Activated naive CD8-positive, alpha-beta T cell treated with anti-CD3 and anti-CD28 coated beads, Interleukin-2, amount 10 ng/mL, durations not matched to agents 7 days and 5 days (primary cell): ENCODE measurements around the gene PRR36. TPM values are rescaled to one million over a fixed set of nuclear protein-coding genes. Genes with fewer than 3 reads are reported as not detected.

Experiments used
- ATAC-seq: fragments of 150-1000 bp; cut with Tn5 transposase; one replicate; pipeline ENCODE4 v1.10.0; 2021; ENCODE audit warnings: low read depth, moderate library complexity
- POLR2A ChIA-PET: fragments of 350-600 bp; sonication (Branson Sonifier 250); formaldehyde crosslinking; loops from one replicate; lab custom pipeline; 2021; ENCODE audit warnings: antibody characterized with exemption; lab: Charles Lee
- DNase-seq: peaks from one replicate; pipeline ENCODE4 v3.0.0; 2021
- H3K27ac Mint-ChIP-seq: one replicate; pipeline ENCODE4 v1.8.0; 2022; ENCODE audit warnings: mild to moderate bottlenecking, mixed read lengths
- H3K27me3 Mint-ChIP-seq: one replicate; pipeline ENCODE4 v1.8.0; 2022; ENCODE audit warnings: mild to moderate bottlenecking, moderate library complexity, mixed read lengths
- H3K36me3 Mint-ChIP-seq: one replicate; pipeline ENCODE4 v1.8.0; 2021; ENCODE audit warnings: mild to moderate bottlenecking, mixed read lengths
- H3K4me1 Mint-ChIP-seq: one replicate; pipeline ENCODE4 v1.8.0; 2021; ENCODE audit warnings: mixed read lengths
- H3K4me3 Mint-ChIP-seq: one replicate; pipeline ENCODE4 v1.8.0; 2022; ENCODE audit warnings: mild to moderate bottlenecking, moderate library complexity, mixed read lengths
- H3K9me3 Mint-ChIP-seq: one replicate; pipeline ENCODE4 v1.8.0; 2021; ENCODE audit warnings: mixed read lengths
- total RNA-seq, 2 experiments: library from RNA; stranded (reverse); gene quantifications; one replicate each; pipeline ENCODE4 v1.2.3, GENCODE V29; 2021

PRR36 gene
- total RNA-seq, 2 experiments from 2014 or later: 0.40 to 0.78 TPM

DNA sequence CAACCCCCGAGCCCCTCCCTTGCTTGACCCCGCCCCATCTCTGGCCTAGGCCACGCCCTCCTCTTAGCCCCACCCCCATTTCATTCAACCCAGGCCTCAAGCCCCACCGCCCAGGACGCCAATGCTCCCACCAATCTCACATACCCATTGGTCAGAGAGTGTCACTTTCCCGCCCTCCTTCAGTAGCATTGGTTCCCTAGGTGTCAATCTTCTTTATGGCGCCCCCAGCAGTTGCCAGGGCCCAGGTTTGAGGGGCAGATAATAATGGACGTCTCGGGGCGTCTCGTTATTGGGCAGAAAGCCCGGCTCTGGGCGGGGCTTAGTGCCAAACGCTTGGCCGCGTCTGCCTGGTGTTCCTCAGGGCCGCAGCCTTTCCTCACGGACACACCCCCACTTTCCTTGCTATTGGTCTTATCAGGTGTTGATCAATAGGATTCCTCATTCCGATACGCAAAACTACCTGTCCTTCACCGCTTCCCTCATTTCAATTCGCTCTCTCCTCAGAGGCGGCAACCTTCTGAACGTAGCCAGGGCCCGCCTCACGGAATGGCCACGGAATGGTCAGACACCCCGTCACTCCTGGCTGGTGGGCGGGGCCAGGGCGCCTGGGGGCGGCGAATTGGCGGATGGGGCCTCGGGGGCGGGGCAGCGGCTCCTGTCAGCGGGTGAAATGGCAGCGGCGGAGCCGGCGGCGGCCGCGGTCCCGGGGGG is 44.5 kb downstream of the PRR36 start, which contains the start of gene EVI5L:
Gene EVI5L (plus strand): TSS at position 658 of the 711 bp plus-strand sequence. CDS start 16,325 bp downstream, outside the sequence.
- POLR2A ChIA-PET: no interaction called here
- H3K4me3 Mint-ChIP-seq: peak within 1 kb of the TSS; percentile 85
- DNase-seq: peak; percentile 100
- H3K36me3 Mint-ChIP-seq: no peaks in the 10 kb centered on the region
- H3K27me3 Mint-ChIP-seq: peaks cover 20% of the 10 kb centered on the region
- H3K9me3 Mint-ChIP-seq: no peaks in the 10 kb centered on the region
- H3K27ac Mint-ChIP-seq: peak within 1 kb of the TSS; percentile 83
- ATAC-seq: peak; percentile 89
- peaks cover 15% of the 10 kb centered on the region for H3K4me1 Mint-ChIP-seq

DNA sequence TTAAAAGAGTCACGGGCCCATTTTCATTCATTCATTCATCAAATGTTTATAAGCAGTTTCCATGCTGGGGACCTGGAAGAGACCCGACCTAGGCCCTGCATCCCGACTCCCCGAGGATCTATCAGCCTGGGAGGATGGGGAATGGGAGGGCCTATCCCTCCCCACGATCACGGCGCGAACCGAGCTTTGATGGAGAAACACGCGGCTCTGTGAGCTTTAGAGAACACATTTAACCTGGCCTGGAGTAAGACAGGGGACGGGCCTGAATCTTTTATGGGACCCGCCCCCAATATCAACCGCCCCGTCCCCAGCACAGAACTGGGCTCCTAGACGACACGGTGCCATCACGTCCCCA is 45.0 kb downstream of the PRR36 start:
- ATAC-seq (no peak), DNase-seq (no peak)
- Mint-ChIP-seq H3K36me3 (no peaks in the 10 kb centered on the region), H3K27me3 (peaks cover 22% of the 10 kb centered on the region), H3K9me3 (no peaks in the 10 kb centered on the region), H3K27ac (peak overlapping the region; percentile 77), H3K4me1 (peaks cover 15% of the 10 kb centered on the region), H3K4me3 (peak overlapping the region; percentile 85)
- POLR2A ChIA-PET: no interaction called here

DNA sequence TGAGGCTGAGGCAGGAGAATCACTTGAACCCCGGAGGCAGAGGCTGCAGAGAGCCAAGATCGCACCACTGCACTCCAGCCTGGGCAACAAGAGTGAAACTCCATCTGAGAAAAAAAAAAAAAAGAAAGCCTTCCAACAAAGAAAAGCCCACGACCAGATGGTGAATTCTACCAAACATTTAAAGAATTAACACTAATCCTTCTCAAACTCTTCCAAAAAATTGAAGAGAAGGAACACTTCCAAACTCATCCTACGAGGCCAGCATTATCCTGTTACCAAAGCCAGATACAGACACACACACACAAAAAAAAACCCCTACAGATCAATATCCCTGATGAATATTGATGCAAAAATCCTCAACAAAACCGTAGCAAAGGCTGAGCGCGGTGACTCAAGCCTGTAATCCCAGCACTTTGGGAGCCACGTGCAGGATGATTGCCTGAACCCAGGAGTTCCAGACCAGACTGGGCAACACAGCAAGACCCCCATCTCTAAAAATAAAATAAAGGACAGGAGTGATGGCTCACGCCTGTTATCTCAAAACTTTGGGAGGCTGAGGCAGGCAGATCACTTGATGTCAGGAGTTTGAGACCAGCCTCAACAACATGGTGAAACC is 50.4 kb downstream of the PRR36 start:
- POLR2A ChIA-PET: no interaction called here
- DNase-seq (no peak), ATAC-seq (no peak)
- peaks cover 6% of the 10 kb centered on the region for H3K9me3 Mint-ChIP-seq
- no peaks in the 10 kb centered on the region for H3K4me1 Mint-ChIP-seq
- H3K27me3 Mint-ChIP-seq: peaks cover 50% of the 10 kb centered on the region
- H3K27ac Mint-ChIP-seq: no peak overlapping the region
- no peak overlapping the region for H3K4me3 Mint-ChIP-seq
- no peaks in the 10 kb centered on the region for H3K36me3 Mint-ChIP-seq

DNA sequence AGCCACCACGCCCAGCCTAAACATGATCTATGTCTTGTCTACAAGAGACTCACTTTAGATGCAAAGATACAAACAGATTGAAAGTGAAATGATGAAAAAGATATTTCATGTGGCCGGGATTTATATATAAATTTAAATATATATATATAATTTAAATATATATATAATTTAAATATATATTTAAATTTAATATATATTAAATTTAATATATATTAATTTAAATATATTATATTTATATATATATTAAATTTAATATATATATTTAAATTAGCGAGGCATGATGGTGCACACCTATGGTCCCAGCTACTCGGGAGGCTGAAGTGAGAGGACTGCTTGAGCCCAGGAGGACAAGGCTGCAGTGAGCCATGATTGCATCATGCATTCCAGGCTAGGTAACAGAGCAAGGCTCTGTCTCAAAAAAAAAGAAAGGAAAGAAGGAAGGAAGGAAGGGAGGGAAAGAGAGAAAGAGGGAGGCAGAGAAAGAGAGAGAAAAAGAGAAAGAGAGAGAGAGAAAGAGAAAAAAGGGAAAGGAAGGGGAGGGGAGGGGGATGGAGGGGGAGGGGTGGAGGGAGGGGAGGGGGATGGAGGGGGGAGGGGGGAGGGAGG is 51.2 kb downstream of the PRR36 start:
- peaks cover 54% of the 10 kb centered on the region for H3K27me3 Mint-ChIP-seq
- H3K4me3 Mint-ChIP-seq: no peak overlapping the region
- no peaks in the 10 kb centered on the region for H3K4me1 Mint-ChIP-seq
- POLR2A ChIA-PET: no interaction called here
- no peaks in the 10 kb centered on the region for H3K36me3 Mint-ChIP-seq
- no peak overlapping the region for H3K27ac Mint-ChIP-seq
- DNase-seq (no peak), ATAC-seq (no peak)
- peaks cover 10% of the 10 kb centered on the region for H3K9me3 Mint-ChIP-seq

DNA sequence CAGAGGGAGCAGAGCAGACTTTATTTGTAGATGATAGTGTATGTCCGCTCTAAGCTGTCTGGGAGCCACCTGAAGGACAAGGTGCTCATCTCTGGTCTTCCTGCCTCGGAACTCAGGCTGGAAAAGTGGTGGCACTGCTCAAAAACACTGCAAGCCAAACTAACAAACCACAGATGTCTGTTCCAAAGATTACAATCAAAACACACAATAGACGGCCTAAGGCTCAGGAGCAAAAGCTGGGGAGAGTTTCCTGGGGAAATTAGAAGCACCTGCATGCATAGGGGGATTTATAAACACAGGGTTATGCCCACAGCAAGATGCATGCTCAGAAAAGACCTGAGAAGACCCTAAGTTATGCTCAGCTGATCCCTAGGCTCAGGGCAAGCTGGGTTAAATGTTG is 53.6 kb downstream of the PRR36 start:
- Mint-ChIP-seq H3K9me3 (peaks cover 16% of the 10 kb centered on the region), H3K4me3 (no peak overlapping the region), H3K4me1 (peaks cover 1% of the 10 kb centered on the region), H3K36me3 (no peaks in the 10 kb centered on the region), H3K27me3 (peaks cover 54% of the 10 kb centered on the region), H3K27ac (no peak overlapping the region)
- DNase-seq (no peak), ATAC-seq (no peak)
- POLR2A ChIA-PET: no interaction called here

DNA sequence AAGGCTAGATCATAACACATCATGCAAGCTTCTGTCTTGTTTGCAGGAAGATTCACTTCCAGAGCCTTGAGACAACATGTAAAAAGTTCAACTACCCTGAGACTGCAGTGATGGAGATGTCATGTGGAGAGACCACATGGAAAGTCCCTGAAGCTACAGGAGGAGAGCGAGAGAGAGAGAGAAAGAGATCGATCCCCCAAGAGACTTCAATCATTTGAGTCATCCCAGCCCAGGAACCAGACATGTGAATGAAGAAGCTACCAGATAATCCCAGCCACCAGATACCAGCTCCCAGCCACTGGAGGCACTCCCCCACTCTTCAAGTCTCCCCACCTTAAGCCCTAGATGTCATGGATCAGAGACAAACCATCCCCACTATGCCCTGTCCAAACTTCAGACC is 54.9 kb downstream of the PRR36 start:
- H3K27ac Mint-ChIP-seq: no peak overlapping the region
- peaks cover 5% of the 10 kb centered on the region for H3K4me1 Mint-ChIP-seq
- DNase-seq (no peak), ATAC-seq (no peak)
- no peaks in the 10 kb centered on the region for H3K36me3 Mint-ChIP-seq
- no peak overlapping the region for H3K4me3 Mint-ChIP-seq
- peaks cover 16% of the 10 kb centered on the region for H3K9me3 Mint-ChIP-seq
- H3K27me3 Mint-ChIP-seq: peaks cover 50% of the 10 kb centered on the region
- POLR2A ChIA-PET: no interaction called here

DNA sequence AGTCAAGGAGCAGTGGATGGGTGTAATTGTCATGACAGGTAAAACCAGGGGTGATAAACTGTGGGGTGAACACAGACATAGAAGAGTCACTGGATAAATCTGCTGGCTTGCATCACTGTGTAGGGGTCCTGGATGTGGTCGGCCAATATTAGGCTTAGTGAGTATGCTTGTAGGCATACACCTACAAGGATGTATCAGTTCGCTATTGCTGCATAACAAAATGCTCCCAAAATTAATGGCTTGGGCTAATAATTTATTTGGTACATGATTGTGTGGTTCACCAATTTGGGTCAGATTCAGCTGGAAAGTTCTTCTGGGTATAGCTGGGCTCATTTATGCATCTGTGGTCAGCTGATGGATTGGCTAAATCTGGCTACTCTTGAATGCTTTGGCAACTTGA is 55.4 kb downstream of the PRR36 start:
- POLR2A ChIA-PET: no interaction called here
- Mint-ChIP-seq H3K36me3 (no peaks in the 10 kb centered on the region), H3K27ac (no peak overlapping the region), H3K27me3 (peaks cover 50% of the 10 kb centered on the region), H3K9me3 (peaks cover 16% of the 10 kb centered on the region), H3K4me3 (no peak overlapping the region), H3K4me1 (peaks cover 5% of the 10 kb centered on the region)
- no peak for ATAC-seq
- no peak for DNase-seq

Other genes with a start within 250 kb of the PRR36 start
- 10 to 100 TPM; 53.5 to 58.1 TPM for gene XAB2, start 244.8 kb downstream of the PRR36 start, total RNA-seq
- gene PET100, start 244.6 kb downstream of the PRR36 start, total RNA-seq: 100 to 1,000 TPM; 134 to 158 TPM
- gene PCP2, start 240.7 kb downstream of the PRR36 start, total RNA-seq: 1 to 10 TPM; 2.6 to 4.8 TPM
- 100 to 1,000 TPM; 170 to 189 TPM for gene STXBP2, start 237.3 kb downstream of the PRR36 start, total RNA-seq
- gene RETN, start 205.3 kb downstream of the PRR36 start, total RNA-seq: 1 to 10 TPM; 4.4 to 4.8 TPM
- gene MCEMP1, start 197.3 kb downstream of the PRR36 start, total RNA-seq: not detected
- 10 to 100 TPM; 74.4 to 79.8 TPM for gene TRAPPC5, start 193.6 kb downstream of the PRR36 start, total RNA-seq
- gene FCER2, start 172.3 kb downstream of the PRR36 start, total RNA-seq: under 1 TPM; 0.19 to 0.26 TPM
- gene CLEC4G, start 142.3 kb downstream of the PRR36 start, total RNA-seq: not detected
- gene CD209, start 126.9 kb downstream of the PRR36 start, total RNA-seq: under 1 TPM; 0.19 to 0.62 TPM
- gene CLEC4M, start 111.1 kb downstream of the PRR36 start, total RNA-seq: not detected
- gene EVI5L, start 44.2 kb downstream of the PRR36 start, total RNA-seq: 10 to 100 TPM in 1 of 2 experiments, 1 to 10 TPM in 1; 9.6 to 10.4 TPM
- not detected for gene LRRC8E, start 14.1 kb upstream of the PRR36 start, total RNA-seq
- gene MAP2K7, start 29.5 kb upstream of the PRR36 start, total RNA-seq: 10 to 100 TPM; 46.8 to 46.9 TPM
- gene TGFBR3L, start 40.4 kb upstream of the PRR36 start, total RNA-seq: 1 to 10 TPM; 2.2 to 3.6 TPM
- 10 to 100 TPM; 18.3 to 20.7 TPM for gene SNAPC2, start 45.9 kb upstream of the PRR36 start, total RNA-seq
- gene CTXN1, start 51.7 kb upstream of the PRR36 start, total RNA-seq: not detected
- 10 to 100 TPM; 66.6 to 67.8 TPM for gene TIMM44, start 69.3 kb upstream of the PRR36 start, total RNA-seq
- 10 to 100 TPM; 90.9 to 91.5 TPM for gene ELAVL1, start 131.3 kb upstream of the PRR36 start, total RNA-seq
- 10 to 100 TPM; 15.9 to 19.0 TPM for gene CCL25, start 178.4 kb upstream of the PRR36 start, total RNA-seq